GM23338 (cell line): Measurements from ENCODE around the gene AKAP13. TPM values are rescaled to one million over a fixed set of nuclear protein-coding genes. Genes with fewer than 3 reads are reported as not detected.

ENCODE experiments used
- ATAC-seq: fragments of 200-7000 bp; cut with Tn5 transposase; 3 replicates; pipeline ENCODE4 v1.9.1; 2020
- DNase-seq: peaks from one replicate; pipeline ENCODE4 v3.0.0-alpha.2; 2015; ENCODE audit warnings: low spot score
- H2AFZ ChIP-seq: fragments of 200-600 bp; sonication (generic); 2 replicates; pipeline ENCODE4 v1.8.0; 2016; ENCODE audit warnings: antibody characterized with exemption, mild to moderate bottlenecking, moderate library complexity
- H3F3A ChIP-seq: fragments of 200-600 bp; sonication (generic); replicated peaks from 2 replicates; pipeline ENCODE4 v1.8.0; 2017; ENCODE audit warnings: antibody characterized with exemption, mixed run types, low read depth
- H3K27ac ChIP-seq: fragments of 200-600 bp; sonication (generic); 2 replicates; pipeline ENCODE4 v1.6.1; 2016; ENCODE audit warnings: low read depth
- H3K27me3 ChIP-seq: fragments of 200-600 bp; sonication (generic); 2 replicates; pipeline ENCODE4 v1.8.0; 2016; ENCODE audit warnings: mild to moderate bottlenecking, mixed run types, moderate library complexity; ENCODE audit not compliant: insufficient read depth
- H3K36me3 ChIP-seq: fragments of 200-600 bp; sonication (generic); 2 replicates; pipeline ENCODE4 v1.8.0; 2016; ENCODE audit warnings: mild to moderate bottlenecking; ENCODE audit not compliant: insufficient read depth
- H3K4me1 ChIP-seq: fragments of 200-600 bp; sonication (generic); 2 replicates; pipeline ENCODE4 v1.8.0; 2016; ENCODE audit warnings: mild to moderate bottlenecking, moderate library complexity; ENCODE audit not compliant: insufficient read depth
- H3K4me2 ChIP-seq: fragments of 200-600 bp; sonication (generic); 2 replicates; pipeline ENCODE4 v1.7.1; 2017; ENCODE audit warnings: mixed run types
- H3K4me3 ChIP-seq: fragments of 200-600 bp; sonication (generic); 2 replicates; pipeline ENCODE4 v1.6.1; 2016; ENCODE audit warnings: mixed run types
- H3K79me2 ChIP-seq: fragments of 200-600 bp; sonication (generic); replicated peaks from 2 replicates; pipeline ENCODE4 v1.8.0; 2017; ENCODE audit warnings: mild to moderate bottlenecking; ENCODE audit not compliant: insufficient read depth
- H3K9me2 ChIP-seq: fragments of 200-600 bp; sonication (generic); 2 replicates; pipeline ENCODE4 v1.8.0; 2017; ENCODE audit not compliant: insufficient read depth
- H4K20me1 ChIP-seq: fragments of 200-600 bp; sonication (generic); replicated peaks from 2 replicates; pipeline ENCODE4 v1.8.0; 2017; ENCODE audit warnings: mild to moderate bottlenecking; ENCODE audit not compliant: insufficient read depth
- H3K27ac Mint-ChIP-seq: 2 replicates; pipeline ENCODE4 v1.8.0; 2020; ENCODE audit warnings: inconsistent platforms, mild to moderate bottlenecking, moderate library complexity, mixed read lengths
- H3K27me3 Mint-ChIP-seq: 3 replicates; pipeline ENCODE4 v1.8.0; 2022; ENCODE audit warnings: low read depth, mild to moderate bottlenecking, moderate library complexity, mixed read lengths, inconsistent platforms; ENCODE audit not compliant: insufficient read depth, poor library complexity
- H3K36me3 Mint-ChIP-seq: 3 replicates; pipeline ENCODE4 v1.8.0; 2021; ENCODE audit warnings: low read depth, mild to moderate bottlenecking, inconsistent platforms, moderate library complexity, mixed read lengths
- H3K4me1 Mint-ChIP-seq: 3 replicates; pipeline ENCODE4 v1.8.0; 2020; ENCODE audit warnings: mild to moderate bottlenecking, inconsistent platforms, mixed read lengths
- H3K4me3 Mint-ChIP-seq: 3 replicates; pipeline ENCODE4 v1.8.0; 2021; ENCODE audit warnings: moderate library complexity, mild to moderate bottlenecking, inconsistent platforms, mixed read lengths
- H3K9me3 Mint-ChIP-seq: 3 replicates; pipeline ENCODE4 v1.8.0; 2020; ENCODE audit warnings: moderate library complexity, mild to moderate bottlenecking, inconsistent platforms, mixed read lengths
- CREB1 ChIP-seq: fragments of 250-450 bp; sonication (Bioruptor Pico); IDR thresholded peaks from 2 replicates; pipeline ENCODE4 v1.5.0; 2020; ENCODE audit warnings: low read depth, mild to moderate bottlenecking, moderate library complexity
- EZH2 ChIP-seq: fragments of 200-600 bp; sonication (generic); IDR thresholded peaks from one replicate; pipeline ENCODE4 v1.8.0; 2017; ENCODE audit warnings: antibody characterized with exemption, mild to moderate bottlenecking, low read depth; ENCODE audit not compliant: unreplicated experiment
- EZH2phosphoT487 ChIP-seq: fragments of 200-600 bp; sonication (generic); IDR thresholded peaks from one replicate; pipeline ENCODE4 v1.8.1; 2018; ENCODE audit warnings: antibody characterized with exemption; ENCODE audit not compliant: unreplicated experiment
- JUNB ChIP-seq: IDR thresholded peaks from one replicate; pipeline ENCODE4 v1.6.1; 2016; ENCODE audit warnings: antibody characterized with exemption; ENCODE audit not compliant: unreplicated experiment
- NANOG ChIP-seq: IDR thresholded peaks from 2 replicates; pipeline ENCODE4 v1.6.1; 2016; ENCODE audit warnings: antibody characterized with exemption, borderline replicate concordance
- POLR2AphosphoS5 ChIP-seq: IDR thresholded peaks from 2 replicates; pipeline ENCODE4 v1.6.1; 2016; ENCODE audit warnings: antibody characterized with exemption, low read depth
- STAT1 ChIP-seq: IDR thresholded peaks from one replicate; pipeline ENCODE4 v1.6.1; 2016; ENCODE audit warnings: antibody characterized with exemption; ENCODE audit not compliant: unreplicated experiment
- ZNF114 ChIP-seq: fragments of 250-450 bp; sonication (Bioruptor Pico); IDR thresholded peaks from 2 replicates; pipeline ENCODE4 v1.5.0; 2020; ENCODE audit warnings: mild to moderate bottlenecking, moderate library complexity
- ZNF331 ChIP-seq: fragments of 250-450 bp; sonication (Bioruptor Pico); IDR thresholded peaks from 2 replicates; pipeline ENCODE4 v1.5.0; 2020; ENCODE audit warnings: low read depth, mild to moderate bottlenecking, moderate library complexity
- polyA plus RNA-seq: library from polyadenylated mRNA; unstranded; fragments of >200 nt; fragmentation: Nextera tagmentation; extraction: Ambion mirVana; gene quantifications from 2 replicates; pipeline ENCODE4 v1.2.1, GENCODE V29; 2016
- total RNA-seq: library from RNA; depleted of rRNA; stranded (reverse); fragments of >200 nt; shearing (Covaris generic); gene quantifications from 2 replicates; pipeline ENCODE4 v1.2.3, GENCODE V29; 2014
- TF ChIP-seq, protein P1 (sequence below): IDR thresholded peaks from one replicate; pipeline ENCODE4 v1.6.1; 2018; ENCODE audit warnings: antibody characterized with exemption; ENCODE audit not compliant: unreplicated experiment
- TF ChIP-seq, protein P2 (sequence below): IDR thresholded peaks from 2 replicates; pipeline ENCODE4 v1.6.1; 2016; ENCODE audit warnings: antibody characterized with exemption
- TF ChIP-seq, protein P3 (sequence below), 2 experiments: fragments of 200-600 bp in 1 of 2; sonication (generic) in 1 of 2; conservative IDR thresholded peaks; 2 replicates each; pipeline versions ENCODE4 v1.5.1 to v1.6.1; 2016 to 2017; ENCODE audit warnings: antibody characterized with exemption in 2 of 2, low read depth in 2 of 2, mild to moderate bottlenecking in 2 of 2, moderate library complexity in 1 of 2
- TF ChIP-seq, protein P4 (sequence below): fragments of 250-450 bp; sonication (Bioruptor Pico); IDR thresholded peaks from 2 replicates; pipeline ENCODE4 v1.5.0; 2020; ENCODE audit warnings: mild to moderate bottlenecking, moderate library complexity

The AKAP13 gene
- total and polyA plus RNA-seq, 2 experiments from 2014 or later: 46.2 to 60.7 TPM

DNA sequence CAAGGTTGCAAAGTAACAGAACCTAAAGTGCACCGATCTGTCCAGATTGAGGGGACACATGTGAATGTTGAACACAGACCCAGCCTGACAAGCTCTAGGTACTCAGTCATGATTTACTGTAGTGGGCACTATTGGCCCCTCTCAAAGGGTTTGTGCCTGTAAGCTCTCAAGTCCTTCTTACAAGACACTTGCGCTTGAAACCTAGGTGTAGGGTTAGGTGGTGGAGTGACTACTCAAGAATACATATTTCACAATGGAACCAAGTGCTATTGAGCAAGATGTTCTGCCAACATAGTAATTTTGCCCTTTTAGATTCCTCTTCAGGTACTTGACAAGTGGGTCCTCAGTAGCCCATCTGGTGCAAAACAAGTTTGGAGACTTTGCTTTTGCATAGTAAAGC is 169.9 kb downstream of the AKAP13 start:
- Histone ChIP-seq H2AFZ (no peak overlapping the region), H3K36me3 (0 out of 2 replicates have a peak, but pooled peaks cover 7% of the 10 kb centered on the region), H3K9me2 (no peaks in the 10 kb centered on the region), H3K4me2 (no peak overlapping the region), H3K4me1 (peaks cover 11% of the 10 kb centered on the region), H3K27me3 (no peaks in the 10 kb centered on the region), H3K79me2 (peaks cover 4% of the 10 kb centered on the region; the same call in 1 of the 2 replicates), H4K20me1 (no peaks in the 10 kb centered on the region; the same call in 1 of the 2 replicates), H3F3A (no peaks in the 10 kb centered on the region), H3K27ac (no peak overlapping the region), H3K4me3 (no peak overlapping the region)
- Mint-ChIP-seq H3K4me3 (no peak overlapping the region), H3K9me3 (peaks cover 7% of the 10 kb centered on the region; the same call in 2 of the 3 replicates), H3K4me1 (peaks cover 6% of the 10 kb centered on the region; the same call in 2 of the 3 replicates), H3K36me3 (peaks cover 19% of the 10 kb centered on the region), H3K27me3 (peaks cover 2% of the 10 kb centered on the region), H3K27ac (no peak overlapping the region)
- DNase-seq: no peak
- ATAC-seq: no peak
- no peak for TF ChIP-seq ZNF331
- TF ChIP-seq POLR2AphosphoS5: no peak
- TF ChIP-seq, protein P1, sequence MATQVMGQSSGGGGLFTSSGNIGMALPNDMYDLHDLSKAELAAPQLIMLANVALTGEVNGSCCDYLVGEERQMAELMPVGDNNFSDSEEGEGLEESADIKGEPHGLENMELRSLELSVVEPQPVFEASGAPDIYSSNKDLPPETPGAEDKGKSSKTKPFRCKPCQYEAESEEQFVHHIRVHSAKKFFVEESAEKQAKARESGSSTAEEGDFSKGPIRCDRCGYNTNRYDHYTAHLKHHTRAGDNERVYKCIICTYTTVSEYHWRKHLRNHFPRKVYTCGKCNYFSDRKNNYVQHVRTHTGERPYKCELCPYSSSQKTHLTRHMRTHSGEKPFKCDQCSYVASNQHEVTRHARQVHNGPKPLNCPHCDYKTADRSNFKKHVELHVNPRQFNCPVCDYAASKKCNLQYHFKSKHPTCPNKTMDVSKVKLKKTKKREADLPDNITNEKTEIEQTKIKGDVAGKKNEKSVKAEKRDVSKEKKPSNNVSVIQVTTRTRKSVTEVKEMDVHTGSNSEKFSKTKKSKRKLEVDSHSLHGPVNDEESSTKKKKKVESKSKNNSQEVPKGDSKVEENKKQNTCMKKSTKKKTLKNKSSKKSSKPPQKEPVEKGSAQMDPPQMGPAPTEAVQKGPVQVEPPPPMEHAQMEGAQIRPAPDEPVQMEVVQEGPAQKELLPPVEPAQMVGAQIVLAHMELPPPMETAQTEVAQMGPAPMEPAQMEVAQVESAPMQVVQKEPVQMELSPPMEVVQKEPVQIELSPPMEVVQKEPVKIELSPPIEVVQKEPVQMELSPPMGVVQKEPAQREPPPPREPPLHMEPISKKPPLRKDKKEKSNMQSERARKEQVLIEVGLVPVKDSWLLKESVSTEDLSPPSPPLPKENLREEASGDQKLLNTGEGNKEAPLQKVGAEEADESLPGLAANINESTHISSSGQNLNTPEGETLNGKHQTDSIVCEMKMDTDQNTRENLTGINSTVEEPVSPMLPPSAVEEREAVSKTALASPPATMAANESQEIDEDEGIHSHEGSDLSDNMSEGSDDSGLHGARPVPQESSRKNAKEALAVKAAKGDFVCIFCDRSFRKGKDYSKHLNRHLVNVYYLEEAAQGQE: no peak
- TF ChIP-seq JUNB: no peak
- TF ChIP-seq, protein P2, sequence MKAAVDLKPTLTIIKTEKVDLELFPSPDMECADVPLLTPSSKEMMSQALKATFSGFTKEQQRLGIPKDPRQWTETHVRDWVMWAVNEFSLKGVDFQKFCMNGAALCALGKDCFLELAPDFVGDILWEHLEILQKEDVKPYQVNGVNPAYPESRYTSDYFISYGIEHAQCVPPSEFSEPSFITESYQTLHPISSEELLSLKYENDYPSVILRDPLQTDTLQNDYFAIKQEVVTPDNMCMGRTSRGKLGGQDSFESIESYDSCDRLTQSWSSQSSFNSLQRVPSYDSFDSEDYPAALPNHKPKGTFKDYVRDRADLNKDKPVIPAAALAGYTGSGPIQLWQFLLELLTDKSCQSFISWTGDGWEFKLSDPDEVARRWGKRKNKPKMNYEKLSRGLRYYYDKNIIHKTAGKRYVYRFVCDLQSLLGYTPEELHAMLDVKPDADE: no peak
- TF ChIP-seq CREB1 (CRISPR knock-in tag): no peak
- TF ChIP-seq ZNF114 (CRISPR knock-in tag): no peak
- TF ChIP-seq, protein P3, sequence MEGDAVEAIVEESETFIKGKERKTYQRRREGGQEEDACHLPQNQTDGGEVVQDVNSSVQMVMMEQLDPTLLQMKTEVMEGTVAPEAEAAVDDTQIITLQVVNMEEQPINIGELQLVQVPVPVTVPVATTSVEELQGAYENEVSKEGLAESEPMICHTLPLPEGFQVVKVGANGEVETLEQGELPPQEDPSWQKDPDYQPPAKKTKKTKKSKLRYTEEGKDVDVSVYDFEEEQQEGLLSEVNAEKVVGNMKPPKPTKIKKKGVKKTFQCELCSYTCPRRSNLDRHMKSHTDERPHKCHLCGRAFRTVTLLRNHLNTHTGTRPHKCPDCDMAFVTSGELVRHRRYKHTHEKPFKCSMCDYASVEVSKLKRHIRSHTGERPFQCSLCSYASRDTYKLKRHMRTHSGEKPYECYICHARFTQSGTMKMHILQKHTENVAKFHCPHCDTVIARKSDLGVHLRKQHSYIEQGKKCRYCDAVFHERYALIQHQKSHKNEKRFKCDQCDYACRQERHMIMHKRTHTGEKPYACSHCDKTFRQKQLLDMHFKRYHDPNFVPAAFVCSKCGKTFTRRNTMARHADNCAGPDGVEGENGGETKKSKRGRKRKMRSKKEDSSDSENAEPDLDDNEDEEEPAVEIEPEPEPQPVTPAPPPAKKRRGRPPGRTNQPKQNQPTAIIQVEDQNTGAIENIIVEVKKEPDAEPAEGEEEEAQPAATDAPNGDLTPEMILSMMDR (conservative IDR thresholded peaks at IDR 0.05; ENCODE audit: low read depth in 2 of 2): no peak
- TF ChIP-seq STAT1: no peak
- TF ChIP-seq EZH2: no peak
- TF ChIP-seq EZH2phosphoT487: no peak
- no peak for TF ChIP-seq NANOG
- TF ChIP-seq, protein P4, sequence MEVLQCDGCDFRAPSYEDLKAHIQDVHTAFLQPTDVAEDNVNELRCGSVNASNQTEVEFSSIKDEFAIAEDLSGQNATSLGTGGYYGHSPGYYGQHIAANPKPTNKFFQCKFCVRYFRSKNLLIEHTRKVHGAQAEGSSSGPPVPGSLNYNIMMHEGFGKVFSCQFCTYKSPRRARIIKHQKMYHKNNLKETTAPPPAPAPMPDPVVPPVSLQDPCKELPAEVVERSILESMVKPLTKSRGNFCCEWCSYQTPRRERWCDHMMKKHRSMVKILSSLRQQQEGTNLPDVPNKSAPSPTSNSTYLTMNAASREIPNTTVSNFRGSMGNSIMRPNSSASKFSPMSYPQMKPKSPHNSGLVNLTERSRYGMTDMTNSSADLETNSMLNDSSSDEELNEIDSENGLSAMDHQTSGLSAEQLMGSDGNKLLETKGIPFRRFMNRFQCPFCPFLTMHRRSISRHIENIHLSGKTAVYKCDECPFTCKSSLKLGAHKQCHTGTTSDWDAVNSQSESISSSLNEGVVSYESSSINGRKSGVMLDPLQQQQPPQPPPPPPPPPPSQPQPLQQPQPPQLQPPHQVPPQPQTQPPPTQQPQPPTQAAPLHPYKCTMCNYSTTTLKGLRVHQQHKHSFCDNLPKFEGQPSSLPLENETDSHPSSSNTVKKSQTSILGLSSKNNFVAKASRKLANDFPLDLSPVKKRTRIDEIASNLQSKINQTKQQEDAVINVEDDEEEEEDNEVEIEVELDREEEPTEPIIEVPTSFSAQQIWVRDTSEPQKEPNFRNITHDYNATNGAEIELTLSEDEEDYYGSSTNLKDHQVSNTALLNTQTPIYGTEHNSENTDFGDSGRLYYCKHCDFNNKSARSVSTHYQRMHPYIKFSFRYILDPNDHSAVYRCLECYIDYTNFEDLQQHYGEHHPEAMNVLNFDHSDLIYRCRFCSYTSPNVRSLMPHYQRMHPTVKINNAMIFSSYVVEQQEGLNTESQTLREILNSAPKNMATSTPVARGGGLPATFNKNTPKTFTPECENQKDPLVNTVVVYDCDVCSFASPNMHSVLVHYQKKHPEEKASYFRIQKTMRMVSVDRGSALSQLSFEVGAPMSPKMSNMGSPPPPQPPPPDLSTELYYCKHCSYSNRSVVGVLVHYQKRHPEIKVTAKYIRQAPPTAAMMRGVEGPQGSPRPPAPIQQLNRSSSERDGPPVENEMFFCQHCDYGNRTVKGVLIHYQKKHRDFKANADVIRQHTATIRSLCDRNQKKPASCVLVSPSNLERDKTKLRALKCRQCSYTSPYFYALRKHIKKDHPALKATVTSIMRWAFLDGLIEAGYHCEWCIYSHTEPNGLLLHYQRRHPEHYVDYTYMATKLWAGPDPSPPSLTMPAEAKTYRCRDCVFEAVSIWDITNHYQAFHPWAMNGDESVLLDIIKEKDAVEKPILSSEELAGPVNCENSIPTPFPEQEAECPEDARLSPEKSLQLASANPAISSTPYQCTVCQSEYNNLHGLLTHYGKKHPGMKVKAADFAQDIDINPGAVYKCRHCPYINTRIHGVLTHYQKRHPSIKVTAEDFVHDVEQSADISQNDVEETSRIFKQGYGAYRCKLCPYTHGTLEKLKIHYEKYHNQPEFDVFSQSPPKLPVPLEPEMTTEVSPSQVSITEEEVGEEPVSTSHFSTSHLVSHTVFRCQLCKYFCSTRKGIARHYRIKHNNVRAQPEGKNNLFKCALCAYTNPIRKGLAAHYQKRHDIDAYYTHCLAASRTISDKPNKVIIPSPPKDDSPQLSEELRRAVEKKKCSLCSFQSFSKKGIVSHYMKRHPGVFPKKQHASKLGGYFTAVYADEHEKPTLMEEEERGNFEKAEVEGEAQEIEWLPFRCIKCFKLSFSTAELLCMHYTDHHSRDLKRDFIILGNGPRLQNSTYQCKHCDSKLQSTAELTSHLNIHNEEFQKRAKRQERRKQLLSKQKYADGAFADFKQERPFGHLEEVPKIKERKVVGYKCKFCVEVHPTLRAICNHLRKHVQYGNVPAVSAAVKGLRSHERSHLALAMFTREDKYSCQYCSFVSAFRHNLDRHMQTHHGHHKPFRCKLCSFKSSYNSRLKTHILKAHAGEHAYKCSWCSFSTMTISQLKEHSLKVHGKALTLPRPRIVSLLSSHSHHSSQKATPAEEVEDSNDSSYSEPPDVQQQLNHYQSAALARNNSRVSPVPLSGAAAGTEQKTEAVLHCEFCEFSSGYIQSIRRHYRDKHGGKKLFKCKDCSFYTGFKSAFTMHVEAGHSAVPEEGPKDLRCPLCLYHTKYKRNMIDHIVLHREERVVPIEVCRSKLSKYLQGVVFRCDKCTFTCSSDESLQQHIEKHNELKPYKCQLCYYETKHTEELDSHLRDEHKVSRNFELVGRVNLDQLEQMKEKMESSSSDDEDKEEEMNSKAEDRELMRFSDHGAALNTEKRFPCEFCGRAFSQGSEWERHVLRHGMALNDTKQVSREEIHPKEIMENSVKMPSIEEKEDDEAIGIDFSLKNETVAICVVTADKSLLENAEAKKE (CRISPR knock-in tag): no peak
